Frontal cortex (tissue), 4 donors: ENCODE data around the gene PFN3. TPM values are rescaled to one million over a fixed set of nuclear protein-coding genes. Genes with fewer than 3 reads are reported as not detected.

Experiments used
- DNase-seq, 2 donors: peaks; one replicate each; pipeline ENCODE4 v3.0.0; 2012; ENCODE audit warnings: low spot score in 2 of 2
- FAIRE-seq: peaks from 2 replicates; lab custom pipeline; 2012; peaks lifted over from hg19 to GRCh38; lab: Jason Lieb, UNC
- total RNA-seq: library from RNA; depleted of rRNA; stranded (reverse); fragments of >200 nt; gene quantifications from one replicate; pipeline ENCODE4 v1.2.3, GENCODE V29; 2014
- donor health status: control.
- donor health status: control.
- donor health status: control.

PFN3 gene
- total RNA-seq: 0.82 TPM

GRCh38 chr5:177399997-177400868, at the start of gene PFN3:
PFN3 (minus strand) TSS chr5:177400661; CDS start chr5:177400576, 85 bp downstream.
- DNase-seq (peak in 1 of 2 donors; percentile 45), FAIRE-seq (no peak)

- FAIRE-seq: no peak
- DNase-seq: no peak
Observed at GRCh38 chr5:177449140-177450061, 48.9 kb upstream of the PFN3 start.

- DNase-seq (no peak), FAIRE-seq (no peak)
Observed at GRCh38 chr5:177448244-177448950, 47.9 kb upstream of the PFN3 start.

- peak; percentile 86 to 87 for DNase-seq
- no peak for FAIRE-seq
Observed at GRCh38 chr5:177447611-177448243, 47.3 kb upstream of the PFN3 start.

GRCh38 chr5:177447066-177447610, 46.7 kb upstream of the PFN3 start:
- peak; percentile 85 to 91 for DNase-seq
- no peak for FAIRE-seq

GRCh38 chr5:177446200-177447065, 46.0 kb upstream of the PFN3 start, which contains the start of gene PRR7:
PRR7 (plus strand) TSS chr5:177446814; CDS start chr5:177455068, 8,254 bp downstream.
- DNase-seq (peak; percentile 90 to 91), FAIRE-seq (no peak)

- no peak for DNase-seq
- FAIRE-seq: no peak
Observed at GRCh38 chr5:177445917-177446199, 45.4 kb upstream of the PFN3 start.

GRCh38 chr5:177445052-177445916, 44.8 kb upstream of the PFN3 start:
- DNase-seq (no peak), FAIRE-seq (no peak)

- FAIRE-seq (no peak), DNase-seq (no peak)
Observed at GRCh38 chr5:177444106-177445051, 43.9 kb upstream of the PFN3 start.

GRCh38 chr5:177443144-177443983, 42.9 kb upstream of the PFN3 start:
- FAIRE-seq: no peak
- DNase-seq: no peak

- no peak for DNase-seq
- no peak for FAIRE-seq
Observed at GRCh38 chr5:177442066-177442826, 41.8 kb upstream of the PFN3 start.

- DNase-seq (no peak), FAIRE-seq (no peak)
Observed at GRCh38 chr5:177440990-177441780, 40.7 kb upstream of the PFN3 start.

GRCh38 chr5:177440211-177440989, 39.9 kb upstream of the PFN3 start:
- FAIRE-seq (no peak), DNase-seq (no peak)
